Heart left ventricle (tissue), 13 donors: ENCODE results near the gene SLIT1.

ENCODE experiments used
- POLR2A ChIP-seq, 2 donors: fragments of 450-650 bp; IDR thresholded peaks; one replicate each; pipeline ENCODE4 v1.6.1; 2017; ENCODE audit warnings: antibody characterized with exemption in 2 of 2, mild to moderate bottlenecking in 2 of 2, moderate library complexity in 2 of 2
- TF ChIP-seq, protein P1 (sequence below), 12 donors: fragments of 200-600 bp; sonication (generic) in 4 of 12; IDR thresholded peaks; one replicate each; pipeline versions ENCODE4 v1.5.0 to v1.8.0; 2018 to 2022; ENCODE audit warnings: antibody characterized with exemption in 12 of 12, mild to moderate bottlenecking in 5 of 12
- donor health status: ischemic (EF 13 %, LVEDD 7.1; RV severe dilation, severe dysfunction).
- donor health status: DM: no; HTN: yes; CAD: no.
- donor health status: DM: no; HTN: no; CAD: no.
- donor health status: ischemic (EF 25% LVEDD 6.9; RV normal size, moderate dysfunction).
- donor health status: ischemic (EF 25% LVEDD 5.7; RV mildly dilated, moderate dysfunction).
- donor health status: ischemic (EF 35%, LVEDD 5.7; RV mildly dilated, moderate dysfunction).
- donor health status: nonischemic (EF 11% LVEDD 7.7; RV severe dilation, severe dysfunction).
- donor health status: DM: yes; HTN: yes; CAD: no.
- donor health status: PGD.
- donor health status: ischemic (EF 29% LVEDD 5.4; RV normal size, mild dysfunction).
- donor health status: nonischemic (EF 23%, LVEDD 6.1; RV moderate dilation, normal function).

DNA sequence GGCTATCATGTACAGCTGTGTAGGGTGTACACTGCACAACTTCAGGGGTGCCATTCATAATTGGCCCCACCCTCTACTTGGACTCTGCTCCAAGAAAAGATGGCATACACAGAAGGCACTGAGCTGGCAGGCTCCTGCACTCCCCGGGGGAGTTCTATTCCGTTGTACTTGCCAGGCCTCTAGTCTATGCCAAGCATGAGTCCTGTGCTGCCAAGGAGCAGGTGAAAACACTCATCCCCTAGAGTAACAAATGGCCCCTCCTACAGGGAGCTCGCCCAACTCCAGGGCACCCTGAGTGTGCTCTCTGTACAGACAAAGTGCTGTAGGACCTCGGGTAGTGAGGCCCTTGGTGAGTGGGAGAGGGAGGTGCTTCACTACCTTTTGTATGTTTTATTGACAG, 127.2 kb downstream of the SLIT1 start:
- TF ChIP-seq POLR2A (IDR thresholded peaks at IDR 0.05) = no peak
- TF ChIP-seq, protein P1, sequence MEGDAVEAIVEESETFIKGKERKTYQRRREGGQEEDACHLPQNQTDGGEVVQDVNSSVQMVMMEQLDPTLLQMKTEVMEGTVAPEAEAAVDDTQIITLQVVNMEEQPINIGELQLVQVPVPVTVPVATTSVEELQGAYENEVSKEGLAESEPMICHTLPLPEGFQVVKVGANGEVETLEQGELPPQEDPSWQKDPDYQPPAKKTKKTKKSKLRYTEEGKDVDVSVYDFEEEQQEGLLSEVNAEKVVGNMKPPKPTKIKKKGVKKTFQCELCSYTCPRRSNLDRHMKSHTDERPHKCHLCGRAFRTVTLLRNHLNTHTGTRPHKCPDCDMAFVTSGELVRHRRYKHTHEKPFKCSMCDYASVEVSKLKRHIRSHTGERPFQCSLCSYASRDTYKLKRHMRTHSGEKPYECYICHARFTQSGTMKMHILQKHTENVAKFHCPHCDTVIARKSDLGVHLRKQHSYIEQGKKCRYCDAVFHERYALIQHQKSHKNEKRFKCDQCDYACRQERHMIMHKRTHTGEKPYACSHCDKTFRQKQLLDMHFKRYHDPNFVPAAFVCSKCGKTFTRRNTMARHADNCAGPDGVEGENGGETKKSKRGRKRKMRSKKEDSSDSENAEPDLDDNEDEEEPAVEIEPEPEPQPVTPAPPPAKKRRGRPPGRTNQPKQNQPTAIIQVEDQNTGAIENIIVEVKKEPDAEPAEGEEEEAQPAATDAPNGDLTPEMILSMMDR (IDR thresholded peaks at IDR 0.05) = no peak
